ENCODE measurements around the gene CDH7.

DNA sequence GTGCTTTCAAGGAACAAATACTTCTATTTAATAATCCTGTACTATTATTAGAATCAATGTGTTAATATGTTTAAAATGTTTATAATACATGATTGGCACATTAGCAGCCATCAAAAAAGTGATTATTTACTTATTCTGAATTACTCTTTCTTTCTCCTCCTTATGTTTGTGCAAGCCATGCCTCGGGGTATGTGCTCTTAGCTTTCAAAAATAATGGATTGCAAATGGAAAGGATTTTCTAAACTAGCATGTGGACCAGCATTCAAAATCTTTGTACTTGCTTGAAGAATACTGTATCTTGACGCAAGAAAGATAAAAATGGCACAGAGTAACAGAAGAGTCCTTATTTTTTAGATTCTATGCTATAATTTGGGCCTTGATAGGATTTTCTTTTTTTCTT, 156.5 kb downstream of the CDH7 start:
- TF ChIP-seq, protein P1, sequence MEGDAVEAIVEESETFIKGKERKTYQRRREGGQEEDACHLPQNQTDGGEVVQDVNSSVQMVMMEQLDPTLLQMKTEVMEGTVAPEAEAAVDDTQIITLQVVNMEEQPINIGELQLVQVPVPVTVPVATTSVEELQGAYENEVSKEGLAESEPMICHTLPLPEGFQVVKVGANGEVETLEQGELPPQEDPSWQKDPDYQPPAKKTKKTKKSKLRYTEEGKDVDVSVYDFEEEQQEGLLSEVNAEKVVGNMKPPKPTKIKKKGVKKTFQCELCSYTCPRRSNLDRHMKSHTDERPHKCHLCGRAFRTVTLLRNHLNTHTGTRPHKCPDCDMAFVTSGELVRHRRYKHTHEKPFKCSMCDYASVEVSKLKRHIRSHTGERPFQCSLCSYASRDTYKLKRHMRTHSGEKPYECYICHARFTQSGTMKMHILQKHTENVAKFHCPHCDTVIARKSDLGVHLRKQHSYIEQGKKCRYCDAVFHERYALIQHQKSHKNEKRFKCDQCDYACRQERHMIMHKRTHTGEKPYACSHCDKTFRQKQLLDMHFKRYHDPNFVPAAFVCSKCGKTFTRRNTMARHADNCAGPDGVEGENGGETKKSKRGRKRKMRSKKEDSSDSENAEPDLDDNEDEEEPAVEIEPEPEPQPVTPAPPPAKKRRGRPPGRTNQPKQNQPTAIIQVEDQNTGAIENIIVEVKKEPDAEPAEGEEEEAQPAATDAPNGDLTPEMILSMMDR (conservative IDR thresholded peaks at IDR 0.05 in 1 of 2, IDR thresholded peaks at IDR 0.05 in 1 of 2; ENCODE audit: extremely low read depth in 1 of 2, insufficient read depth in 1 of 2, low read depth in 1 of 2, low read length in 2 of 2): no peak
- TF ChIP-seq EZH2 (IDR thresholded peaks at IDR 0.05; ENCODE audit: borderline replicate concordance, low read length): no peak
